Measurements from ENCODE around the gene CRB2.

CRB2 gene

DNA sequence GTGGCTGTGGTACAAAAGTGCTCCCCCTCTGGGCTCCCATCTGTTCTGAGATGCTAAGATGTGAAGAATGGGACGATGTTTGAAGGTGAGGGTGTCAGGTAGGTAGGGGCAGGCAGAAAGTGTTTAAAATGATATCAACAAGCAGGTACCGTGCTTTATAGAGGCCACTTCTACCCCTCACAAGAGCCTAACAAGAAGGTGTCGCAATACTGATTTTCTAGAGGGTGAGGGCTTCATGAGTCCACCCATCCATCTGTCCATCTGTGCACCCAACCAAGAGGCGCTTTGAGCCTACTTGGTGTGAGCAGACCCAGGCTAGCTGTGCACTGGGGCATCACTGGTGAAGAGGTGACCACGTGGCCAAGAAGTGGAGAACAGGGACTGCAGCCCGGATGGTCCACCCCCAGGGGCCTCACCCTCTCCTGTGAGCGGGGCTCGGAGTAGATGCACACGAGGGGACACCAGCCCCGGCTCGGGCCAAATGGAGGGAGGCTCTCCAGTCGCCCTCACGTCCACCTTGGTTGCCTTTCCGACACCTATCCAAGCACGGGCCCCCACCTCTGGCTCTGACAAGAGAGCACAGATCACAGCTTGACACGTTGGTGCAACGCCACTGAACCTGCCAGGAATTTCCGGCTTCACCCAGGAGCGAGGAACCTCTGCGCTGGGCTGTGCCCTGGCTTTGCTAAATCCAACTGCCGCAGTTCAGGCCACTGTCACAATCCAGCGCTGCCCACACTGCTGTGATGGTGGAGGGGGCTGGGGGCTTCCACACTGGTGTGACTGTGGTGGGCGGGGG is 34.5 kb downstream of the CRB2 start:
- TF ChIP-seq POLR2AphosphoS5 (IDR thresholded peaks at IDR 0.05; ENCODE audit: low read depth) (no peak), REST (IDR thresholded peaks at IDR 0.05; ENCODE audit: insufficient replicate concordance, low read depth) (no peak), GABPA (IDR thresholded peaks at IDR 0.05; ENCODE audit: low read depth) (no peak), SPI1 (IDR thresholded peaks at IDR 0.05; ENCODE audit: borderline replicate concordance, low read depth) (no peak), CTCF (IDR thresholded peaks at IDR 0.05; ENCODE audit: insufficient read depth, low read length) (no peak)
- H3K27ac ChIP-seq (replicated peaks): no peak overlapping the region
- no peak for DNase-seq (ENCODE audit: low read depth in 1 of 2, low spot score in 1 of 2)
- H3K27me3 ChIP-seq (ENCODE audit: insufficient read depth, poor library complexity, severe bottlenecking): no peaks in the 10 kb centered on the region
- H3K4me3 ChIP-seq (replicated peaks; ENCODE audit: insufficient read depth, low read length): no peak overlapping the region

DNA sequence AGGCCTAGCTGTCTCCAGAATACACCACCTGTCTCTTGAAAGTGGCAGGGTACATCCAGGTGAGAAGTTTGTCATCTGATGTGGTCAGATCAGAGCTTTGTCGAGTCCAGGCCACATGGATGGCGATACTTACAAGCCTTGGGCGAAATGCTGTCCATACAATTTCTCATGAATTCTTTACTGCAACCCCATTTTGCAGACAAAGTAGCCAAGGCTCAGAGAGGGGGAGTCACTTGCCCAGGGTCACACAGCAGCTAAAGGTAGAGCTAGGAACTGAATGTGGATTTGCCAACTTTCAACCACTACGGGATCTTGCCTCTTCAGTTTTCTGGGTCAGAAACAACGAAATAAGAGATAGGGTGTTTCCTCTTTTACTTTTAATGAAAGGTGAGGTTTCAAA is 35.2 kb downstream of the CRB2 start:
- no peak for TF ChIP-seq POLR2AphosphoS5 (IDR thresholded peaks at IDR 0.05; ENCODE audit: low read depth)
- TF ChIP-seq CTCF (IDR thresholded peaks at IDR 0.05; ENCODE audit: insufficient read depth, low read length): no peak
- TF ChIP-seq REST (IDR thresholded peaks at IDR 0.05; ENCODE audit: insufficient replicate concordance, low read depth): no peak
- DNase-seq (ENCODE audit: low read depth in 1 of 2, low spot score in 1 of 2): no peak
- no peaks in the 10 kb centered on the region for H3K27me3 ChIP-seq (ENCODE audit: insufficient read depth, poor library complexity, severe bottlenecking)
- no peak overlapping the region for H3K4me3 ChIP-seq (replicated peaks; ENCODE audit: insufficient read depth, low read length)
- H3K27ac ChIP-seq (replicated peaks): no peak overlapping the region

GRCh38 chr9:123391946-123392345 is 35.9 kb downstream of the CRB2 start:
- no peak for DNase-seq (ENCODE audit: low read depth in 1 of 2, low spot score in 1 of 2)
- TF ChIP-seq POLR2AphosphoS5 (IDR thresholded peaks at IDR 0.05; ENCODE audit: low read depth) (no peak), SPI1 (IDR thresholded peaks at IDR 0.05; ENCODE audit: borderline replicate concordance, low read depth) (no peak), CTCF (IDR thresholded peaks at IDR 0.05; ENCODE audit: insufficient read depth, low read length) (no peak), GABPA (IDR thresholded peaks at IDR 0.05; ENCODE audit: low read depth) (no peak), REST (IDR thresholded peaks at IDR 0.05; ENCODE audit: insufficient replicate concordance, low read depth) (no peak)
- no peak overlapping the region for H3K4me3 ChIP-seq (replicated peaks; ENCODE audit: insufficient read depth, low read length)
- H3K27ac ChIP-seq (replicated peaks): no peak overlapping the region
- H3K27me3 ChIP-seq (ENCODE audit: insufficient read depth, poor library complexity, severe bottlenecking): no peaks in the 10 kb centered on the region
